Mononuclear cell (primary cell): ENCODE results near the gene ELK3. TPM values are rescaled to one million over a fixed set of nuclear protein-coding genes. Genes with fewer than 3 reads are reported as not detected.

Experiments
- H3K27me3 ChIP-seq: 2 replicates; pipeline ENCODE4 v1.6.0; 2011; ENCODE audit warnings: low read length, control low read depth; ENCODE audit not compliant: insufficient read depth
- H3K4me1 ChIP-seq: 2 replicates; pipeline ENCODE4 v1.5.1; 2011; ENCODE audit warnings: mild to moderate bottlenecking, low read length, control low read depth; ENCODE audit not compliant: insufficient read depth
- H3K4me3 ChIP-seq: 2 replicates; pipeline ENCODE4 v1.5.1; 2011; ENCODE audit warnings: mild to moderate bottlenecking, low read length, moderate library complexity
- H3K9me3 ChIP-seq: 2 replicates; pipeline ENCODE4 v1.5.1; 2011; ENCODE audit warnings: low read depth, mild to moderate bottlenecking, control low read depth, low read length
- total RNA-seq: library from RNA; depleted of rRNA; stranded (reverse); fragments of >200 nt; gene quantifications from one replicate; pipeline ENCODE4 v1.2.3, GENCODE V29; 2012

The ELK3 gene
- total RNA-seq, 1 donor, result 23.7 TPM

DNA sequence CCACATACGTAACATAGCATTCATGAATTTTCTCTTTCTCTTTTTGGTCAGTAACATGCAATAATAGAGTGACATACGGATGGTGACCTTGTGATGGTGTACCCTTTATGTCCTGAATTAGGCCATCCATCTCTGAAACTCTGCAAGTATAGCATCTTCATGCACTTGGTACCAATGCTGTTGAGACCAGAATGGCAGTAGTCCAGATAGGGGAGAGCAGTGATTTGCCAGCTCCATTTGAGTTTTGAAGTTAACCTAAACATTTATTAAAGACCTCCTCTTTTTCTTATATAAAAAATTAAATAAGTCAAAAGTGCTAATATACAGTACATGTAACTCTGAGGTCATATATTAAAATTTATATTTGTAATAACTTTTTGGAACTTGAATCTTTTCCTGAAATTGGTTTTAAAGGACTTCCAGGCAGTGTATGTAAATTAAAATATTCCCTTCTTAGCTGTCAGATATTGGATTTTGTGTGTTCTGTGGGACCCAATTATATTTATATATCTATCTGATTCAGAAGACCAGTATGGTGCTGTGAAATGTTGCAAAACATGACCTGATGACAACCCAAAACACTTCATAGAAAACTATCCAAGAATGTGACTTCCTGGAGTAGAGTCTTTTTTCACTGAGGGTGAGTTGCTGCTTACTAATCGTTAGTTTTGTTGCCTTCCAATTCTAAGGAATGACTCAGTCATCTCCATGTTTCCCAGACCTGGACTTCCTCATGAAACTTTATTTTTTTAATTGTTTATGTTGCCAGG is 3.5 kb downstream of the ELK3 start:
- peaks cover 56% of the 10 kb centered on the region for H3K4me1 ChIP-seq
- no peak overlapping the region for H3K4me3 ChIP-seq
- no peaks in the 10 kb centered on the region for H3K9me3 ChIP-seq
- H3K27me3 ChIP-seq, result no peaks in the 10 kb centered on the region

DNA sequence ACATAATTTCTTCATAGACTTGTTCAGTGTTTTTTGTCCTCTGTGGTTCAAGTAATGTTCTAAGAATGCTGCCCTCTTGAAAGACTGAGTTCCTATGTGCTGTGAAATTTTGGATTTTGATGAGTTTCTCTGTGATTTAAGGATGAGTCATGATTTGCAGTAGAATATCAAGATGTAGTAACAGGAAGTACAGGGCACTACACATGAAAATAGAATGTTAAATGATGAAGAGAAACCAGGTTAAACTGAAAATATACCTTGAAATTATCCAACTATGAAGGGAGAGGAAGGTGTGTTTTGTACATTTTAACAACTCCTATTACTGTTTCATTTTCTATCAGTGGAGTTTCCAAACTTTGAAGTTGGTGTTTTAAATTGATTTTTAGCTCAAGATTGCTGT is 4.8 kb downstream of the ELK3 start:
- peaks cover 49% of the 10 kb centered on the region for H3K4me1 ChIP-seq
- no peaks in the 10 kb centered on the region for H3K9me3 ChIP-seq
- no peak overlapping the region for H3K4me3 ChIP-seq
- H3K27me3 ChIP-seq, result no peaks in the 10 kb centered on the region

DNA sequence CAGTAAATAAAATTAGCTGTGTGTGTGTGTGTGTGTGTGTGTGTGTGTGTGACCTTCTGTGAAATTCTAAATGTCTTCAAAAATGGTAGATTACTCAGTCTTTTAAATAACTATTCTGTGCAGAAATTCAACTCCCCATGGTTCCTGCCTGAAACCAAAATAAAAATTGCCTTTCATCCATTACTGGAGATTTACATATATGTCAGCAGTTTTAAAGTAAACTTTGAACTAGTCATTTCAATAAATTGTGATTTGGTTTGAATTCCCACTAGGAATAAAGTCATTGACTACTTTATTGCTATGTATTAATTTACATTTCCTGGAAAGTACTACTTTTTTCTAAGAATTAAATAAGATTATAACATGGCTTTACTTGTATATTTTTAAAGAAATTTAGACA is 5.3 kb downstream of the ELK3 start:
- Histone ChIP-seq H3K9me3 (no peaks in the 10 kb centered on the region), H3K4me1 (peaks cover 52% of the 10 kb centered on the region), H3K4me3 (no peak overlapping the region)

DNA sequence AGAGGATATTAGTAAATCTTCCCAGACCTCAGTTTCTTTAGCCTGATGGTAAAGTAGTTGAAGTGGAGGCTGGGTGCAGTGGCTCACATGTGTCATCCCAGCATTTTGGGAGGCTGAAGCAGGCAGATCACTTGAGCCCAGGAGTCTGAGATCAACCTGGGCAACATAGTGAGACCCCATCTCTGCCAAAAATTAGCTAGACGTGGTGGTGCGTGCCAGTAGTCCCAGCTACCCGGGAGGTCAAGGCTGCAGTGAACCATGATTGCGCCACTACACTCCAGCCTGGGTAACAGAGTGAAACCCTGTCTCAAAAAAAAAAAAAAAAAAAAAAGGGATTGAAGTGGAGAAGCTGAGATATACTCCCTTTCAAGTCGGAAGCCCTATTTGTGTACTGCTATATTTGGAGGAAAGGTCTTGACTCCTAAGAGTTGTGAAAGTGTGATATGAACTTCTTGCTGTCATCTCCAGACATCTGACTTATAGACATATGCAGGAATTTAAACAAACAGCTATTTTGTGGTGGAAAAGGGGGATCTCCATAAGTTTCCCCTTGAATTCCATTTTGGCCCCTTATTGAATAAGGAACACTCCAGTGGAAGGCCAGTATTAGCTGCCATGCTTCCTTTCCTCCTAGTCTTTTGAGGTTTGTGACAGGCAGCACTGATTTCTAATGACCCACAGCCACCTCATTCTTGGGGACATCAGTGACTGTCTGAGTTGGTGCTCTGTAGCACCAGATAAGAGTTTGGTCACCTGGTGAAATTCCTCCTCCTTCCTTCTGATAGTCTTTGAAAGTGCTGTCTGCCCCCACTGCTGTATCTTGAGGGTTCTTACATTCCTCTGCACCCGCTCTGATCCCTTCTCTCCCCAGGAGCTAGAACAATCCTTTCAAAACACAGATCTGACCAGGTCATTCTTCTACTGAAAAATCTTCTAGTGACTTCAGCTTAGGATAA is 7.4 kb downstream of the ELK3 start:
- Histone ChIP-seq H3K4me3 (no peak overlapping the region), H3K9me3 (no peaks in the 10 kb centered on the region), H3K27me3 (no peaks in the 10 kb centered on the region), H3K4me1 (peaks cover 62% of the 10 kb centered on the region)

More for the DNA sequence above, 5.3 kb downstream of the ELK3 start:
- H3K27me3 ChIP-seq, result no peaks in the 10 kb centered on the region

DNA sequence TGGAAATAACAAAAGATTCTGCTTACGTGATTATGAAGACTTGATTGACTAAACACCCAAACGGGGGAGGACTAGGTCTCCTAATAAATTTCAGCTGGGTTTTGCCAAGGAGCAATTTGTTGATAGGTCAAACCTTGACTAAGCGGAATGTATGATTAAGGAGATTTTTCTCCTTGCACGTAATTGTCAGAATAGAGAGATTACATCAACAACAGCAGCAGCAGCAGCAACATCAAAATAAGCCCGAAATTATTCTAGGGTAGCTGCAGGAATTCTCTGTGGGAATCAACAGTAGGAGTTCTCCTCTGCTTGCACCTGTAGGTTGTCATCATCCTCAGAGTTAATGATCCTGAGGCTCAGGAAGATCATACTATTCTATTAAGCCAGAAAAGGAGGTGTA is 10.2 kb downstream of the ELK3 start:
- no peaks in the 10 kb centered on the region for H3K27me3 ChIP-seq
- peaks cover 56% of the 10 kb centered on the region for H3K4me1 ChIP-seq
- no peaks in the 10 kb centered on the region for H3K9me3 ChIP-seq
- H3K4me3 ChIP-seq, result no peak overlapping the region

DNA sequence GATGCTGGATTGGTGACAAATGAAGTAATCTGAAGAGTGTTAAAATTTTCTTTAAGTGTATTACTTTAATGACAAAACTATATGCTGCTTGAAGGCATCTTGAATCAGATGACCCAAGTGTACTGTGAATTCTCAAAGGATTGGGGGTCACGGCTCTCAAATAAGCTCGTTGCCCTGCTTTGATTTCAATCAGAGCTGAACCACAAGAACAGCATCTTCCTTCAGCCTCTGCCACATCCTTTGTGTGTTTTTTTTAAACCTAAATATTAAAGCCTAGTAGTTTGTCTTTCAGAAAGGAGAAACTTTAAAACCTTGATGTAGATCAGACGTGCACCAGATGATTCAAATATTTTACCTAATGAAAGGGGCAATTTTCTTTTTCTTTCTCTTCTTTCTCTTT is 11.7 kb downstream of the ELK3 start:
- no peaks in the 10 kb centered on the region for H3K27me3 ChIP-seq
- peaks cover 61% of the 10 kb centered on the region for H3K4me1 ChIP-seq
- H3K9me3 ChIP-seq, result no peaks in the 10 kb centered on the region
- H3K4me3 ChIP-seq, result no peak overlapping the region

DNA sequence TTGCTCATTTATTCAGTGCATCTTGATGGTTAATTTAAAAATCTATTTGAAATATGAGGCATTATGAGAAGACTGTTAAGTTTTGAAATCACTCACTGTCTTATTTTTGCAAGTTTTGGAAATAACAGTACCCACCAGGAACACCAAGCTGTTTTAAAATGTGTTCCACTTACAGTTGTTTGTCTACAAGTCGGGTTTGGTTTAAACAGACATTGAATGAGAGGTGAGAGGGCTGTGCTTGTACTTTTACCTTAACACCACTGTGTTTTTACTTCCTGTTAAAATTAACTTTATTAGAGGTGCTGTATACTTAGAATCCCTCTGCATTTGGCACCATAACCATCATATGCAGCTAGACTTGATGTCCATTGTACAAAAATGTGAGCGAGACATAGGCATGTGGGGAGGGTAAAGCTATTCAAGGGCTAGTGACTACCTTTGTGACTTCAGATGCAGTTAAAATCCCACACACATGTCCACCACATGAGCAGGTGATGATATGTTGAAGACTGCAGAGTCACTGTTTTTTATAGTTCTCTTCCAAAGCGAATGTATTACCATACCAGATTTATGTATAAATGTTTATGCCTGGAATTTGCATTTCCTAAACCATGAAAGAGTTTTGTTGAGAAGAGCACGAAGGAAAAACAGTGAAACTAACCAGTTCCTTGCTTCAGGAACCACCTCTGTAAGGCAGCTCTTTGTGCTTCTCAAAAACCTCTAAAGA is 12.9 kb downstream of the ELK3 start:
- Histone ChIP-seq H3K4me1 (peaks cover 59% of the 10 kb centered on the region), H3K27me3 (no peaks in the 10 kb centered on the region), H3K4me3 (no peak overlapping the region), H3K9me3 (no peaks in the 10 kb centered on the region)

DNA sequence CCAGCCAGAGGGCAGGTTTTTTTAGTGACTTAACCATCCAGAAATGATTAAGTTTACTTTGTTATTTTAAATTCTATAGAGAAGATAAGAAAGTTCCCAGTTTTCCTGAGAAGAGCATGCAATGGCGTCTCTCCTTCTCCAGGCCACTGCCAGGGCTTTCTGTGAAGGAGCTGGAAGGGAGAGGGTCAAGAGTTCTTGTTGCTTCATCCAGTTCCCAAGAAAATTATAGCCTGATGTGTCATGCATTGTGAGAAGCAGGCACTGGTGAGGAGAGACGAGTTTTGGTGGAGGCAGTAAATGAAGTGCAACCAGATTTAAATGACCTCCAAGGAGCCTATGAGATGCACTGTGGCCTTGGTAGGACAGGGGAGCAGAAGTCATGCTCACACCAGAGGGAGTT is 14.2 kb downstream of the ELK3 start:
- Histone ChIP-seq H3K4me3 (no peak overlapping the region), H3K4me1 (peaks cover 71% of the 10 kb centered on the region), H3K27me3 (no peaks in the 10 kb centered on the region), H3K9me3 (no peaks in the 10 kb centered on the region)

DNA sequence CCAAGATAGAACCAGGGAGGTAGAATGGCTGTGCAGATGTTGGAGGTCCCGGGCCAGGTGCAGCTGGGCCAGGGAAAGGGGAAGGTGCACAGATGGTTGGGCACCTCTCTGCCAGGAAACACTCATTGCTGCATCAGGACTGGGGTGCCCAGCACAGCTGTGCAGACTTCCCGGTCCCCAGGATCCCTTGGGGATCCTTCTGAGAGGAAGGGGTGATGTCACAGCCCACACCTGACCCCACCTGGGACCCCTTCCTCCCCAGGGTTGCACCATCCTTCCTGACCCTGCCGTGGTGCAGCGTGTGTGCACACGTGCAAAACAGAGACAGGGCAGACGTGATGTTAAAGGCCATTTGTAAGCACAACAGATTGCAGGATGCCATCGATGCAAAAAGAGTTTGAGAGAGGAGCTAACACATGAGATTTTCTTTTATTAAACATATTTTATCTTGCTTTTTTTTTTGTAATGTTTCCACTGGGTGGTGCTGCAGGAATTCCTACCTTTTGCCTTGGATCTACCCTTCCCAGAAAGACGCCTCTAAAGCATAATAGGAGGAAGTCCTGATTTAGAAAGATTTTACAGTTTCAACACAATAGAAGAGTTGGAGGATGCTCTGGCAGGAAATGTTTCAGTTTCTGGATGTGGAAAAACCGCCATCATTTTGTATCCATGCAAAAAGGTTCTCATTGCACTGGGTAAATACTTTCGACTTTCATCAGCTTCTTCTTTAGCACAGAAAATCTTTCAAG is 14.8 kb downstream of the ELK3 start:
- peaks cover 77% of the 10 kb centered on the region for H3K4me1 ChIP-seq
- H3K9me3 ChIP-seq, result no peaks in the 10 kb centered on the region
- no peaks in the 10 kb centered on the region for H3K27me3 ChIP-seq
- no peak overlapping the region for H3K4me3 ChIP-seq

DNA sequence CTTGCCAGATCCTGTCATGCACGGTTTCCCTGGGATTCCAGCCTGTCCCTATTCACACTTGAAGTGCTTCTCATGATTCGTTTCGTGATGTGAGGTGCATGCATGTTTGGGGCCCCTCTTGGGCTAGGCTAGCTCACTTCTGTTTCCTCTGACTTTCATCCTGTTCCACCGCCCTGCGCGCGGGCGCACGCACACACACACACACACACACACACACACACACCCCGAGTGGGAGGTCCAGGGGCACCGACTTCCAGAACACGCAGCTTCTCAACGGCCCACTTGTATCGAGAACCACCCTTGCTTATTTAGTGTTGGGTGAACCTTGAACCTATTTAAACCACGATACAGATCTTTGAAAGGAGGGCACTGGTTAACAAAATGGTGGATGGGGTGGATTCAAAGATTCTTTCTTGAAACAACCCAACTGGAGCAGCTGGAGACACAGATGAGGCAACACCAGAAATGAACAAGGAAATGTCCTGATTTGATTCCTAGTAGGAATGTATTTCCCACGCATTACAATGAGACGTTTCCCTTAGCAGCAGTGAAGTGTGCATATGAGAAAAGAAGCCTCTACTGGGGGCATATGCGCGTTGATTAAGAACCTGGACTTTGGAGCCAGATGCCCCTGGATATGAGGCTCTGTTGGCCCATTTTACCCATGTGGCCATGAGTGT is 16.3 kb downstream of the ELK3 start:
- Histone ChIP-seq H3K4me3 (no peak overlapping the region), H3K4me1 (peaks cover 77% of the 10 kb centered on the region), H3K27me3 (no peaks in the 10 kb centered on the region), H3K9me3 (no peaks in the 10 kb centered on the region)

DNA sequence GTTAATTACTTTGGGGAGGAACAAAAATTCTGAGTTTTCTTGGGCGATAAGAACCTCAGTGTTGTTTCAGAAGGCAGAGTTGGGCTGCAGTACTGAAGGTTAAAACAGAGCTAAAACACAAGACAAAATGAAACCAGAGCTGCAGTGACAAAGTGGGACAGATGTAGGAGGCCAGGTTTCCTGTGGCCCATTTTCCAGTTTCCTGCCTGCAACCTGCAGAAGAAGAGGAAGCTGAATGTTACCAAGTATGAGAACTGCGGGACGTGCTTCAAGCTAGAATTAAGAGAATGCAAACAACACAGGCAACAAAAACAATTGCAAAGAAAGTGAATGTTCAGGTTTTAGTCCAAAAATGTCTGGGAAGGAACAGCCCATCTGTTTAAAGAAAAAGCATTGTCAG is 17.8 kb downstream of the ELK3 start:
- no peak overlapping the region for H3K4me3 ChIP-seq
- H3K9me3 ChIP-seq, result no peaks in the 10 kb centered on the region
- no peaks in the 10 kb centered on the region for H3K27me3 ChIP-seq
- H3K4me1 ChIP-seq, result peaks cover 71% of the 10 kb centered on the region

DNA sequence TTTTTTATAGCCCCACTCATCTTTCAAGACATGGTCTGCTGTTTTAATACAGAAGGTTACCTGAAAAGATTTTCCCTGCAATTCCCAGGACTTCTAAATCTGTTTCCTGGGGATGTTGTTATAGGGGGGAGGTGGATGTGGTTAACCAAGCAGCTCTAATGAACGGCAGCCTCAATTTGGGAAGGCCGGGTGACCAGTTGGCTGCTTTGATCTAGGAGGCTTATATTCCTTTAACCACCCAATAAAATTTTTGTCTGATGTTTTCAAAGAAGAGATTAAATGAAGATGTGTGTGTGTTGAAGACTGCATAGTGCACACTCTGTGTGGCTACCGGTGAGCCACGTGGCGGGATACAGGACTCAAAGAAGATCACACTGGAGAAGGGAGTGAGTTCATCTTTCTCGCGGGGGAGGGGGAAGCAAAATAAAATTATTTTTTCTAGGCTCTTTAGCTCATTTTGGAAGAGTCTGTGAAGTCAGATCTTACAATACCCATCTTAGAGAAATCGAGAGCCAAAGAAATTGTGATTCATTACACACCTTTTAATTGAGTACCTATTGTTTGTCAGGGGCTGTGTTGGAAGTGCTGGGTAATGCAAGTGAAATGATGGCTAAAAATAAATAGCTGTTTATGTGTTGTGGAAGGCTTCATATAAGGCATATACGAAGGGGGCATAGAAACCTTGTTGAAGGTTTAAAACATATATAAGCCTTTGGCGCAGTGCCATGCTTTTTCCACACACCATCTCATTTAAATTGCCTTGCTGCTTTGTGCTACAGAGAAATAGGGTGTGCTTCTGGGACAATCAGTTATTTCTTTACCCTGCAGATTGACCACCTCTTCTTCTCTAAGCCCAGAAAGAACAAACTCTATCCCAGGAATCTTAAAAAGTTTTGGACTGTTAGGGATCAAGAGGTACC is 18.5 kb downstream of the ELK3 start:
- Histone ChIP-seq H3K4me3 (no peak overlapping the region), H3K27me3 (no peaks in the 10 kb centered on the region), H3K4me1 (peaks cover 71% of the 10 kb centered on the region), H3K9me3 (no peaks in the 10 kb centered on the region)

DNA sequence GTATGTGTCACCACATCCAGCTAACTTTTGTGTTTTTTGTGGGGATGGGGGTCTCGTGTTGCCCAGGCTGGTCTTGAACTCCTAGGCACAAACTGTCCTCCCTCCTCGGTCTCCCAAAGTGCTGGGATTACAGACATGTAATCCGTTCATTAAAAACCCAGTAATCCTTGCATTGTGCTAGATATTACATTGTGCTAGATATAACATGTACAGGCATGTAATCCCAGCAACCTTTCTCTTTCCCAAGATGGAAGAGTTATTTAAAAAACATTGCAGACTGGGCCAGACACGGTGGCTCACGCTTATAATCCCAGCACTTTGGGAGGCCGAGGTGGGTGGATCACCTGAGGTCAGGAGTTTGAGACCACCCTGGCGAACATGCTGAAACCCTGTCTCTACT is 19.7 kb downstream of the ELK3 start:
- Histone ChIP-seq H3K4me1 (peaks cover 59% of the 10 kb centered on the region), H3K4me3 (no peak overlapping the region), H3K27me3 (no peaks in the 10 kb centered on the region), H3K9me3 (no peaks in the 10 kb centered on the region)
